IMR-90 (cell line): Measurements from ENCODE around the gene CHRNA10. TPM values are rescaled to one million over a fixed set of nuclear protein-coding genes. Genes with fewer than 3 reads are reported as not detected.

Experiments
- ATAC-seq: fragments of 200-7000 bp; cut with Tn5 transposase; 2 replicates; pipeline ENCODE4 v1.9.1; 2020; ENCODE audit warnings: low read depth, mild to moderate bottlenecking, moderate library complexity
- BruUV-seq: library from RNA; stranded (reverse); fragments of 400-500 nt; replicated peaks from 2 replicates; lab custom pipeline; 2021; lab: Mats Ljungman, UMichigan
- CTCF ChIA-PET: fragments of 300-600 bp; formaldehyde crosslinking; extraction: SDS; loops from one replicate; lab custom pipeline; 2021; ENCODE audit warnings: antibody characterized with exemption; lab: Yijun Ruan, JAX
- POLR2A ChIA-PET: fragments of 300-600 bp; sonication (Branson Sonifier 250); formaldehyde crosslinking; loops from one replicate; lab custom pipeline; 2022; ENCODE audit warnings: antibody characterized with exemption; ENCODE audit not compliant: unreplicated experiment; lab: Charles Lee
- DNase-seq: peaks from one replicate; pipeline ENCODE4 v3.0.0; 2013
- H2AFZ ChIP-seq: replicated peaks from 2 replicates; pipeline ENCODE3; 2013; ENCODE audit warnings: low read length, mild to moderate bottlenecking; ENCODE audit not compliant: poor library complexity
- H2AK5ac ChIP-seq: 2 replicates; pipeline ENCODE4 v1.6.1; 2013; ENCODE audit warnings: low read depth, low read length, inconsistent platforms
- H2AK9ac ChIP-seq: replicated peaks from 2 replicates; pipeline ENCODE3; 2013; ENCODE audit warnings: mild to moderate bottlenecking, low read depth, low read length, moderate library complexity; ENCODE audit not compliant: poor library complexity
- H2BK120ac ChIP-seq: 2 replicates; pipeline ENCODE4 v1.6.1; 2013; ENCODE audit warnings: low read depth, low read length, inconsistent platforms
- H2BK15ac ChIP-seq: 3 replicates; pipeline ENCODE4 v1.6.1; 2013; ENCODE audit warnings: low read depth, low read length, inconsistent platforms
- H2BK20ac ChIP-seq: 2 replicates; pipeline ENCODE4 v1.6.1; 2013; ENCODE audit warnings: low read depth, mild to moderate bottlenecking, inconsistent platforms, low read length, moderate library complexity
- H2BK5ac ChIP-seq: 2 replicates; pipeline ENCODE4 v1.6.1; 2013; ENCODE audit warnings: mild to moderate bottlenecking, low read depth, low read length, inconsistent platforms; ENCODE audit not compliant: poor library complexity, severe bottlenecking
- H3K14ac ChIP-seq: replicated peaks from 2 replicates; pipeline ENCODE4 v1.6.1; 2013; ENCODE audit warnings: low read depth, low read length, inconsistent platforms
- H3K18ac ChIP-seq: 2 replicates; pipeline ENCODE4 v1.6.1; 2013; ENCODE audit warnings: low read depth, low read length, control low read depth
- H3K23ac ChIP-seq: 2 replicates; pipeline ENCODE4 v1.6.1; 2013; ENCODE audit warnings: low read depth, low read length, inconsistent platforms
- H3K27ac ChIP-seq: 2 replicates; pipeline ENCODE4 v1.5.1; 2013; ENCODE audit warnings: mild to moderate bottlenecking, control low read depth, low read length; ENCODE audit not compliant: insufficient read depth
- H3K27me3 ChIP-seq: 2 replicates; pipeline ENCODE4 v1.6.1; 2013; ENCODE audit warnings: low read length; ENCODE audit not compliant: control insufficient read depth, insufficient read depth
- H3K36me3 ChIP-seq: 2 replicates; pipeline ENCODE4 v1.6.1; 2013; ENCODE audit warnings: low read length, mixed read lengths; ENCODE audit not compliant: control insufficient read depth, insufficient read depth
- H3K4ac ChIP-seq: 2 replicates; pipeline ENCODE4 v1.6.1; 2013; ENCODE audit warnings: low read depth, low read length, inconsistent platforms
- H3K4me1 ChIP-seq: 2 replicates; pipeline ENCODE4 v1.6.1; 2013; ENCODE audit warnings: low read length, mixed read lengths; ENCODE audit not compliant: control insufficient read depth, insufficient read depth
- H3K4me2 ChIP-seq: 2 replicates; pipeline ENCODE4 v1.6.1; 2013; ENCODE audit warnings: low read depth, mild to moderate bottlenecking, control low read depth, low read length, moderate library complexity
- H3K4me3 ChIP-seq: 2 replicates; pipeline ENCODE4 v1.5.1; 2013; ENCODE audit warnings: low read depth, mild to moderate bottlenecking, control low read depth, low read length, moderate library complexity; ENCODE audit not compliant: insufficient read depth
- H3K56ac ChIP-seq: 2 replicates; pipeline ENCODE4 v1.6.1; 2013; ENCODE audit warnings: low read length, inconsistent platforms; ENCODE audit not compliant: insufficient read depth; ENCODE audit errors: extremely low read depth
- H3K79me1 ChIP-seq, 2 experiments: 2 replicates each; pipeline ENCODE4 v1.6.1; 2013; ENCODE audit warnings: low read length in 2 of 2, inconsistent platforms in 1 of 2, low read depth in 1 of 2
- H3K9ac ChIP-seq: 2 replicates; pipeline ENCODE4 v1.6.1; 2013; ENCODE audit warnings: low read depth, low read length, control low read depth
- H3K9me1 ChIP-seq: 2 replicates; pipeline ENCODE4 v1.6.1; 2013; ENCODE audit warnings: low read length, inconsistent platforms; ENCODE audit not compliant: insufficient read depth
- H3K9me3 ChIP-seq: 2 replicates; pipeline ENCODE4 v1.6.1; 2013; ENCODE audit warnings: low read length; ENCODE audit not compliant: control insufficient read depth, insufficient read depth
- H4K20me1 ChIP-seq: 2 replicates; pipeline ENCODE4 v1.6.1; 2013; ENCODE audit warnings: low read length, inconsistent platforms; ENCODE audit not compliant: insufficient read depth
- H4K5ac ChIP-seq: 2 replicates; pipeline ENCODE4 v1.6.1; 2013; ENCODE audit warnings: mild to moderate bottlenecking, low read depth, low read length, control low read depth
- H4K8ac ChIP-seq, 2 experiments: 2 replicates each; pipeline ENCODE4 v1.6.1; 2013; ENCODE audit warnings: low read depth in 2 of 2, low read length in 2 of 2, control low read depth in 1 of 2, inconsistent platforms in 1 of 2
- H4K91ac ChIP-seq: 2 replicates; pipeline ENCODE4 v1.6.1; 2013; ENCODE audit warnings: low read depth, low read length, inconsistent platforms; ENCODE audit not compliant: insufficient read depth
- BHLHE40 ChIP-seq: fragments of 150-350 bp; IDR thresholded peaks from 2 replicates; pipeline ENCODE4 v1.6.1; 2016; ENCODE audit warnings: mild to moderate bottlenecking, low read depth, low read length
- CEBPB ChIP-seq: IDR thresholded peaks from 2 replicates; pipeline ENCODE4 v1.6.1; 2012; ENCODE audit warnings: low read depth, low read length, improper control_type of control experiment
- CHD1 ChIP-seq: IDR thresholded peaks from 2 replicates; pipeline ENCODE4 v1.6.1; 2012; ENCODE audit warnings: low read depth, low read length, improper control_type of control experiment
- CTCF ChIP-seq: conservative IDR thresholded peaks from 2 replicates; pipeline ENCODE4 v1.5.1; 2012; ENCODE audit warnings: mild to moderate bottlenecking, low read depth, low read length, improper control_type of control experiment
- FOS ChIP-seq: fragments of 150-350 bp; IDR thresholded peaks from 2 replicates; pipeline ENCODE4 v1.6.1; 2016; ENCODE audit warnings: low read depth, low read length
- MAFK ChIP-seq: IDR thresholded peaks from 2 replicates; pipeline ENCODE4 v1.6.1; 2012; ENCODE audit warnings: low read depth, low read length, improper control_type of control experiment
- MAZ ChIP-seq: IDR thresholded peaks from 2 replicates; pipeline ENCODE4 v1.6.1; 2012; ENCODE audit warnings: low read depth, mild to moderate bottlenecking, low read length, improper control_type of control experiment, moderate library complexity, borderline replicate concordance
- MXI1 ChIP-seq: IDR thresholded peaks from 2 replicates; pipeline ENCODE4 v1.6.1; 2012; ENCODE audit warnings: low read depth, mild to moderate bottlenecking, low read length, moderate library complexity, borderline replicate concordance
- POLR2A ChIP-seq: IDR thresholded peaks from 2 replicates; pipeline ENCODE4 v1.6.1; 2012; ENCODE audit warnings: mild to moderate bottlenecking, low read depth, low read length
- RAD21 ChIP-seq: IDR thresholded peaks from 2 replicates; pipeline ENCODE4 v1.6.1; 2012; ENCODE audit warnings: low read length, improper control_type of control experiment
- RCOR1 ChIP-seq: IDR thresholded peaks from 2 replicates; pipeline ENCODE4 v1.6.1; 2012; ENCODE audit warnings: mild to moderate bottlenecking, low read length, improper control_type of control experiment; ENCODE audit not compliant: insufficient replicate concordance
- RFX5 ChIP-seq: IDR thresholded peaks from 2 replicates; pipeline ENCODE4 v1.8.0; 2012; ENCODE audit warnings: low read depth, mild to moderate bottlenecking, low read length, moderate library complexity
- SMC3 ChIP-seq: fragments of 150-350 bp; IDR thresholded peaks from 2 replicates; pipeline ENCODE4 v1.6.1; 2016; ENCODE audit warnings: low read depth, mild to moderate bottlenecking, antibody characterized with exemption, low read length, moderate library complexity
- USF2 ChIP-seq: fragments of 150-350 bp; IDR thresholded peaks from 2 replicates; pipeline ENCODE4 v1.6.1; 2017; ENCODE audit warnings: mild to moderate bottlenecking, antibody characterized with exemption, low read length, low read depth
- WGBS, 2 experiments: methylation state at CpG; one replicate each; pipeline versions ENCODE4 v1.1.5 to v1.1.7; 2013; ENCODE audit warnings: missing lambda C conversion rate in 2 of 2; ENCODE audit not compliant: insufficient read length in 1 of 2; ENCODE audit errors: extremely low coverage in 2 of 2; 5-methylcytosine and 5-hydroxymethylcytosine counted together
- dilution Hi-C: fragments of 300-500 bp; cut with HindIII; formaldehyde crosslinking; loops from one replicate; pipeline ENCODE4 v1.14.3; 2018; ENCODE audit warnings: low sequenced_read_pairs; ENCODE audit not compliant: unreplicated experiment
- in situ Hi-C: fragments of 300-500 bp; cut with MboI; formaldehyde crosslinking; loops from 3 replicates; pipeline ENCODE4 v1.14.3; 2019; ENCODE audit warnings: low sequenced_read_pairs, inconsistent platforms, mixed read lengths
- intact Hi-C: fragments of 100-400 bp; cut with micrococcal nuclease; formaldehyde crosslinking; loops from 2 replicates; pipeline ENCODE4 v1.10.0; 2022
- polyA plus RNA-seq, 3 experiments: library from polyadenylated mRNA; depleted of rRNA; stranded (reverse); fragments of >200 nt; gene quantifications; 2 replicates each; pipeline ENCODE4 v1.2.3, GENCODE V29; 2012; ENCODE audit warnings: low replicate concordance in 1 of 3
- total RNA-seq: library from RNA; depleted of rRNA; stranded (reverse); fragments of >200 nt; gene quantifications from 2 replicates; pipeline ENCODE4 v1.2.3, GENCODE V29; 2012
- TF ChIP-seq, protein P1 (sequence below): fragments of 150-350 bp; IDR thresholded peaks from 2 replicates; pipeline ENCODE4 v1.6.1; 2016; ENCODE audit warnings: low read depth, mild to moderate bottlenecking, low read length, moderate library complexity, borderline replicate concordance

CHRNA10 gene
- total and polyA plus RNA-seq, 2 of the 4 experiments (the other 2 are of a cell fraction) = 0.36 to 0.79 TPM

DNA sequence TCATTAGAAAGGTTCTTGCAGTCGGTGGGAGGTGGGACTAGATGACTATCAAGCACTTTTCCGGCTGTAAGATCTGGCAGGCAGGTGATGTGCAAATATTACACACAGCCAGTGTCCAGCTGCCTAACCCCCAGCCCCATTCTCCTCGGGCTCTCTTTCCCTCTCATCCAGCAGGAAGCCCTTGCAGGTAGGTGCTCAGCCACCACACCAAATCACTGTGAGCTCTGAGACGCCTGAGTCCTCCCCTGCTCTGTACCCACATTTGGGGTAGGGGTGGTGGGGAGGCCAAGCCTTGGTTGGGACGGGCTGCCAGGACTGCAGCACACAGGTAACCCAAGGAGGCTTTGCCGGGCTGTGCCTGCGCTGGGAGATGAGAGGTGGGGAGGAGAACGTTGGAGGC is 30.0 kb downstream of the CHRNA10 start:
- peaks cover 53% of the 10 kb centered on the region for H3K27me3 ChIP-seq
- no peak overlapping the region for H4K5ac ChIP-seq
- H2AFZ ChIP-seq = peak overlapping the region; percentile 27
- H2AK9ac ChIP-seq = no peak overlapping the region
- H2AK5ac ChIP-seq = no peak overlapping the region
- H3K4me2 ChIP-seq = no peak overlapping the region
- WGBS, 2 experiments = 71% methylated on average over 3 of the region's 8 CpGs; no CpG with 5 or more reads in 1 of the 2 experiments
- H3K9me3 ChIP-seq = no peaks in the 10 kb centered on the region
- TF ChIP-seq MAFK (no peak), CEBPB (no peak), SMC3 (no peak), RAD21 (no peak), CHD1 (no peak), POLR2A (no peak), RFX5 (no peak), FOS (no peak), CTCF (no peak), RCOR1 (no peak), MXI1 (no peak), BHLHE40 (no peak), MAZ (no peak), USF2 (no peak)
- TF ChIP-seq, protein P1, sequence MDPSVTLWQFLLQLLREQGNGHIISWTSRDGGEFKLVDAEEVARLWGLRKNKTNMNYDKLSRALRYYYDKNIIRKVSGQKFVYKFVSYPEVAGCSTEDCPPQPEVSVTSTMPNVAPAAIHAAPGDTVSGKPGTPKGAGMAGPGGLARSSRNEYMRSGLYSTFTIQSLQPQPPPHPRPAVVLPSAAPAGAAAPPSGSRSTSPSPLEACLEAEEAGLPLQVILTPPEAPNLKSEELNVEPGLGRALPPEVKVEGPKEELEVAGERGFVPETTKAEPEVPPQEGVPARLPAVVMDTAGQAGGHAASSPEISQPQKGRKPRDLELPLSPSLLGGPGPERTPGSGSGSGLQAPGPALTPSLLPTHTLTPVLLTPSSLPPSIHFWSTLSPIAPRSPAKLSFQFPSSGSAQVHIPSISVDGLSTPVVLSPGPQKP = no peak
- H3K4me3 ChIP-seq = no peak overlapping the region
- no peak overlapping the region for H3K56ac ChIP-seq
- no peak overlapping the region for H3K23ac ChIP-seq
- in situ Hi-C loops = no loop called here
- no peaks in the 10 kb centered on the region for H3K9me1 ChIP-seq
- intact Hi-C loops = no loop called here
- no peak overlapping the region for H3K4ac ChIP-seq
- CTCF ChIA-PET = no interaction called here
- no peak overlapping the region for H4K91ac ChIP-seq
- no peak overlapping the region for H3K9ac ChIP-seq
- H2BK5ac ChIP-seq = no peak overlapping the region
- H2BK120ac ChIP-seq = no peak overlapping the region
- DNase-seq = no peak
- no peaks in the 10 kb centered on the region for H3K79me1 ChIP-seq
- POLR2A ChIA-PET = no interaction called here
- no peak overlapping the region for H4K8ac ChIP-seq
- no peak overlapping the region for H2BK15ac ChIP-seq
- no peaks in the 10 kb centered on the region for H3K36me3 ChIP-seq
- H3K4me1 ChIP-seq = peaks cover 3% of the 10 kb centered on the region
- H2BK20ac ChIP-seq = no peak overlapping the region
- dilution Hi-C loops = no loop called here
- no peak overlapping the region for H3K27ac ChIP-seq
- H4K20me1 ChIP-seq = no peaks in the 10 kb centered on the region
- no peak overlapping the region for H3K14ac ChIP-seq
- ATAC-seq = no peak
- no peak overlapping the region for H3K18ac ChIP-seq
- no TSS peak for BruUV-seq
